Motor neuron (in vitro differentiated cells): ENCODE data around the gene COQ10A. TPM values are rescaled to one million over a fixed set of nuclear protein-coding genes. Genes with fewer than 3 reads are reported as not detected.

Experiments used
- ATAC-seq, 8 experiments: fragments of 200-7000 bp; cut with Tn5 transposase; replicated peaks in 6 of 8; 2 replicates each; pipeline ENCODE4 v1.8.0; 2021; ENCODE audit warnings: mild to moderate bottlenecking in 8 of 8, moderate library complexity in 8 of 8
- H3K27ac ChIP-seq, 2 donors: fragments of 250-450 bp; sonication (Bioruptor Pico); 2 replicates each; pipeline ENCODE4 v1.9.0; 2021; ENCODE audit warnings: antibody characterized with exemption in 2 of 2, mild to moderate bottlenecking in 2 of 2, moderate library complexity in 1 of 2
- H3K4me1 ChIP-seq, 2 donors: fragments of 250-450 bp; sonication (Bioruptor Pico); replicated peaks in 1 of 2; 2 replicates each; pipeline ENCODE4 v1.6.1; 2021; ENCODE audit warnings: antibody characterized with exemption in 2 of 2, mild to moderate bottlenecking in 2 of 2, moderate library complexity in 1 of 2
- H3K4me3 ChIP-seq, 5 donors: fragments of 250-450 bp; sonication (Bioruptor Pico); 2 replicates each; pipeline ENCODE4 v1.9.0; 2021; ENCODE audit warnings: antibody characterized with exemption in 5 of 5, mild to moderate bottlenecking in 5 of 5, moderate library complexity in 4 of 5
- WGBS, 10 experiments: fragments of 450-650 bp; shearing (Covaris generic); methylation state at CpG; one replicate each; pipeline ENCODE4 v1.0.0; 2022; 5-methylcytosine and 5-hydroxymethylcytosine counted together
- in situ Hi-C, 9 experiments: fragments of 400-800 bp; cut with MboI; loops; one replicate each; pipeline ENCODE4 v1.15.0; 2021; ENCODE audit warnings: low sequenced_read_pairs in 9 of 9, low pct_unique_long_range_greater_than_20kb in 2 of 9; ENCODE audit not compliant: unreplicated experiment in 9 of 9
- total RNA-seq, 8 experiments: library from RNA; unstranded; fragments of 300-600 nt; gene quantifications; 2 replicates each; pipeline versions ENCODE4 v1.2.3 to v1.2.4, GENCODE V29; 2022

COQ10A gene
- total RNA-seq, 8 experiments from 2014 or later, result 6.8 to 17.4 (median 14.3) TPM

DNA sequence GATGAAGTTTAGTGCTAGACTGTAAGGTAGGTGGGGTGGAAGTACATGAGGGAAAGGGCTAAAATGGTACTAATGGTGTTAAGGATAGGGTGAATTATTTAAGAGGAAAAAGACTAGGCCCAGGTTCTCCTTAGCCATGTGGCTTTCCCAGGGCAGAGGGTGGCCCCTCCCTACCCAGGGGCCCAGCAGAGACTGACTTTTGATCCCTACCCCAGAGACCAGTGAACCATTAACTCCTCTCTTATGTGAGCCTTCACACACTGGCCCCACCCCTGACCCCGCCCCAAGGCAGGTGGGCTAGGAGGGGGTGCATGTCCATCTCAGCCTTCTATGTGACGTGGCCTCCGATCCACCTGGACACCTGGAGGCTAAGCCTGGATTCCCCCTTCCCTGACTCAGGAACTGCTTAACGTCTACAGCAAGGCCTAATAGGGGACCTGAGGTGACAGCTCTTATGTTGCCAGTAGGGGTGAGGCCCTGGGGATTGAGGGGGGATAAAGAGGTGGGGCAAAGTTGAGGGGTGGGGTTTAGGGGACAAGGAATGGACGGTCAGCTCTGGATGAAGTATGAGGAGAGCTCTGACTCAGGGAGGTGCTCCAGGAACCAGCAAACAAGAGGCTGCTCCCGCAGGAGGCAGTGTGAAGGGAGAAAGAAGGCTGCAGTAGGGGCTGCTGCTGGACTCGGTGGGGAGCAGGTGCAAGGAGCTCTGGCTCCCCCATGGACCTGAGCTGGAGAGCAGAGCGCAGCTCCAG is 36.1 kb upstream of the COQ10A start:
- H3K4me3 ChIP-seq, result no peak overlapping the region
- peak in 6 of 8 experiments; percentile 19 to 40 (median 34) for ATAC-seq
- H3K4me1 ChIP-seq, result peaks cover 0 to 3% of the 10 kb centered on the region in 2 donors
- H3K27ac ChIP-seq, result no peak overlapping the region
- in situ Hi-C loops, result no loop called here
- 17 to 61% methylated on average over 1 to 4 of the region's 8 CpGs; no CpG with 5 or more reads in 8 of the 10 experiments for WGBS, 10 experiments

GRCh38 chr12:56231184-56231582 is 35.6 kb upstream of the COQ10A start:
- peak in 5 of 8 experiments; percentile 7 to 31 (median 20) for ATAC-seq
- no peak overlapping the region for H3K4me3 ChIP-seq
- H3K4me1 ChIP-seq, result peaks cover 0 to 3% of the 10 kb centered on the region in 2 donors
- no peak overlapping the region for H3K27ac ChIP-seq
- in situ Hi-C loops, result no loop called here
- WGBS, 10 experiments, result 73 to 95% (median 92%) methylated on average over 2 to 4 of the region's 11 CpGs; no CpG with 5 or more reads in 7 of the 10 experiments

GRCh38 chr12:56234746-56235436 is 31.9 kb upstream of the COQ10A start:
- peaks cover 0 to 3% of the 10 kb centered on the region in 2 donors for H3K4me1 ChIP-seq
- WGBS, 10 experiments, result 68 to 100% (median 92%) methylated on average over 1 to 7 of the region's 16 CpGs; no CpG with 5 or more reads in 6 of the 10 experiments
- H3K27ac ChIP-seq, result no peak overlapping the region
- no peak overlapping the region for H3K4me3 ChIP-seq
- ATAC-seq, result no peak
- in situ Hi-C loops, result no loop called here

- no peak overlapping the region for H3K27ac ChIP-seq
- no peak overlapping the region for H3K4me3 ChIP-seq
- no peaks in the 10 kb centered on the region for H3K4me1 ChIP-seq
- in situ Hi-C loops, result no loop called here
- 86 to 100% (median 100%) methylated on average over 1 of the region's 6 CpGs; no CpG with 5 or more reads in 7 of the 10 experiments for WGBS, 10 experiments
- ATAC-seq, result no peak
Measured at GRCh38 chr12:56236091-56236490, 30.7 kb upstream of the COQ10A start.

- in situ Hi-C loops, result no loop called here
- WGBS, 10 experiments, result 20 to 100% (median 37%) methylated on average over 1 of the region's 5 CpGs; no CpG with 5 or more reads in 6 of the 10 experiments
- no peaks in the 10 kb centered on the region for H3K4me1 ChIP-seq
- ATAC-seq, result peak in 4 of 8 experiments; percentile 10 to 27 (median 18)
- no peak overlapping the region for H3K4me3 ChIP-seq
- H3K27ac ChIP-seq, result no peak overlapping the region
Measured at GRCh38 chr12:56236985-56237384, 29.8 kb upstream of the COQ10A start.

DNA sequence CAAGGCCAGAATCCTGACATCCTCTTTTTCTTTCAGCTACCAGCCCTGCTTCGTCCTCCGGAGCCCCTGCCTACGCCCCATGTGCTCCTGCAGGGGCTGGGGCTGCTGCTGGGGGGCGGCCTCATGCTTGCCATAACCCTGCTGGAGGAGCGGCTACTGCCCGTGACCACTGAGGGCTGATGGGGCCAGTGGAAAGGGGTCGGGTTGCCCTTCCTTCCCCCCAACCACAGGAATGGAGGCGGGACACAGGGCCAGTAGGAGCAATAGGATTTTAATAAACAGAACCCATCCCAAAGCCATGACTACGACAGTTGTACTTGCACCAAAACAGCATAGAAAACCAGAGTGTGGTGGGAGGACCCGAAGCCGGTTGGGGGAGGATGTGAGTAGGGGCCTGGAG is 29.2 kb upstream of the COQ10A start:
- 60 to 100% (median 76%) methylated on average over 1 to 6 of the region's 11 CpGs; no CpG with 5 or more reads in 5 of the 10 experiments for WGBS, 10 experiments
- Histone ChIP-seq H3K4me3 (no peak overlapping the region), H3K4me1 (no peaks in the 10 kb centered on the region), H3K27ac (no peak overlapping the region)
- peak in 5 of 8 experiments; percentile 5 to 29 (median 7) for ATAC-seq
- in situ Hi-C loops, result no loop called here

DNA sequence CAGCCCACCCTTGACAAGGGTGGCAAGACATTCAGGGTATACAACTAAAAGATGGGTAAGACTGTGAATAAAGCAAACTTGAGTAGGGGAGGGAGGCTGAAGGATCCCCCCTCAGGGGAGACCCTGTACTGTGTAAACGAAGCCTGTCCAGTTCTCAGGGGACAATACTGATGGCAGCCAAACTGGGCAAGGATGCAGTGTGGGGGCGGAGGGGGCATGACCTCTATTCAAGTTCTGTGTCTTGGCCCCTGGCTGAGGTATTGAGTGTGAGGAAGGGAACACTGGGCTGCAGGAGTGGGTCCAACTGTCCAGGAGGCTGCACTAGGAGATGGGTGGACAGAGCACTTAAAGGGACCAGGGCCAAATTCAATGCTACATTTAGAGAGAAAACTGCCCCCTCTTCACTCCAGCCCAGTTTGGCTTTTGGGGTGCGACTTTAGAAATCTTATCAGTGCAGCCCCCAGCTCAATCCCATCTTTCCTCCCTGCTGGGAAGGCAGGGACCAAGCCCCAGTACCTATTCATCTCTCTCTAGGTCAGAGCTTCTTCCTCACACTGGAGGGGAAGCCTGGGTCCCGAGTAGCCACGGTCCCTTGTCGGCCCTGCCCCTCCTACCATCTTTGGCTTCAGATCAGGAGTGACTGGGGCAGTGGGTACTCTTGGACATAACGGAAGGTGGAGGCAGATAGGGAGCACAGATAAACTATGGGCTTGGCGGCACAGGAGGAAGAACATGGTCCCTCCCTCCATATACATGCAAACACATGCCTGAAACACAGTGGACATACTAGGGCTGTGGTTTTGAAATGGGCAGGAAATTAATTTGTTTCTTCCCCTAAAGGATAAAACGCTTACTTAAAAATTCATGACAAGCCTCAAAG is 25.1 kb upstream of the COQ10A start:
- Histone ChIP-seq H3K27ac (no peak overlapping the region), H3K4me1 (no peaks in the 10 kb centered on the region), H3K4me3 (no peak overlapping the region)
- in situ Hi-C loops, result no loop called here
- 82 to 100% (median 83%) methylated on average over 1 to 6 of the region's 9 CpGs; no CpG with 5 or more reads in 3 of the 10 experiments for WGBS, 10 experiments
- ATAC-seq, result no peak

- 92% methylated on average over 2 of the region's 13 CpGs; no CpG with 5 or more reads in 9 of the 10 experiments for WGBS, 10 experiments
- no peaks in the 10 kb centered on the region for H3K4me1 ChIP-seq
- no peak overlapping the region for H3K27ac ChIP-seq
- H3K4me3 ChIP-seq, result no peak overlapping the region
- no peak for ATAC-seq
- in situ Hi-C loops, result no loop called here
Measured at GRCh38 chr12:56242986-56243385, 23.8 kb upstream of the COQ10A start.

GRCh38 chr12:56243731-56244181 is 23.0 kb upstream of the COQ10A start:
- in situ Hi-C loops, result no loop called here
- WGBS, 10 experiments, result no CpG with 5 or more reads among the region's 3 CpGs
- Histone ChIP-seq H3K27ac (no peak overlapping the region), H3K4me1 (no peaks in the 10 kb centered on the region), H3K4me3 (no peak overlapping the region)
- ATAC-seq, result peak in 2 of 8 experiments; percentile 36 to 72

DNA sequence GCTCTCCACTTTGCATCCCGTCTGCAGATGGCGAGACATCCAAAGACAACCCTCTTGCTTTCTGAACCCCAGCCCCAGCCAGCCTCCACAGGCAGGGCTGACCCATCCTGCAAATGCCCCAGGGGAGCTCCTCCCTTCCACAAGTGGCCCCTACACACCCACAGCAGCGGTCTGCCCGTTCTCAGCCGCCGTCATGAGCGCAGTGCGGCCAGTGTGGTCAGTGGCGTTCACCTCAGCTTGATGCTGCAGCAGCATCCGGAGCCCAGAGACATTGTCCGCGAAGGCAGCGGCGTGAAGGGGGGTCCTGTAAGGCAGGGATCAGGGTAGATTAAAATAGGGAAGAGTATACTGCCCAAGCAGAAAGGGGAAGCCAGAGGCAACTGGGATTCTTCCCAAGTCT is 22.2 kb upstream of the COQ10A start:
- WGBS, 10 experiments, result 40 to 100% (median 100%) methylated on average over 1 to 4 of the region's 14 CpGs; no CpG with 5 or more reads in 1 of the 10 experiments
- in situ Hi-C loops, result no loop called here
- Histone ChIP-seq H3K4me3 (no peak overlapping the region), H3K27ac (no peak overlapping the region), H3K4me1 (no peaks in the 10 kb centered on the region)
- ATAC-seq, result no peak

DNA sequence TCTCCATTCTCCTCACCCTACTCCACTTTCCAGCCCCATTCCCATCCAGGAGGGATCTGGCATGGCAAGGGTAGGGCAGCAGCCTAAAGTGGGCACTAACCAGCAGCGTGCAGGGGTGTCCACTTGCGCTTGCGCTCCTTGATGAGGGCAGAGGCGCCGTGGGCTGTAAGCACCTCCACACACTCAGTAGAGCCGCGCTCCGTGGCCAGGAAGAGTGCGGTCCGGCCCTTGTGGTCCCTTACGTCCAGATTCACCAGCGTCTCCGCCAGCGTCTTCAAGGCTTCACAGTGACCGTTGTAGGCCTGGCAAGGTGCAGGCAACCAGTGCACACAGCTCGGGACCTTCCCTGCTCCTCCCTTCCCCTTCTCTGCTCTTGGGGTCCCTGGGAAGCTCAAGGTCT is 18.8 kb upstream of the COQ10A start:
- Histone ChIP-seq H3K4me3 (no peak overlapping the region), H3K27ac (no peak overlapping the region), H3K4me1 (no peaks in the 10 kb centered on the region)
- ATAC-seq, result no peak
- WGBS, 10 experiments, result 94 to 98% methylated on average over 3 to 16 of the region's 16 CpGs; no CpG with 5 or more reads in 8 of the 10 experiments
- in situ Hi-C loops, result no loop called here

DNA sequence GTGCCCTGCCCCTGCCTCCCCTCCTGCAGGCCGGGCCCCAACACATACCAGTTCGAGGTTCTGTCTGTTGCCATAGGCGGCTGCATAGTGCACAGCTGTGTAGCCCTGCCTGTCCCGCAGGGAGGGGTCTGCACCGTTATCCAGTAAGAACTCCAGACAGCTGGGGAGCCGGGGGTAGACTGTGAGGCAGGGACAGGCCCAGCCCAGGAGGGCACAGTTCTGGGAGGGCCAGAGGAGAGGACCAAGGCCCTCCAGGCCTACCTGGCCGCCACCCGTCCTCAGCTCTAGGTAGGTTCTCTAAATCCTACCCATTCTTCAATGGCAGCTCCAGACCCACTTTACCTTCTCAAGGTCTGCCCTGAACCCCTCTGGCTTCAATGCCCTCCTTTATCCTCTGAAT is 18.0 kb upstream of the COQ10A start:
- Histone ChIP-seq H3K27ac (no peak overlapping the region), H3K4me3 (no peak overlapping the region), H3K4me1 (no peaks in the 10 kb centered on the region)
- 67 to 100% (median 90%) methylated on average over 1 to 5 of the region's 8 CpGs; no CpG with 5 or more reads in 5 of the 10 experiments for WGBS, 10 experiments
- ATAC-seq, result peak in 1 of 8 experiments; percentile 6
- in situ Hi-C loops, result no loop called here
